CD8-positive, alpha-beta memory T cell (primary cell): ENCODE measurements around the gene TSC22D2. TPM values are rescaled to one million over a fixed set of nuclear protein-coding genes. Genes with fewer than 3 reads are reported as not detected.

ENCODE experiments used
- CTCF ChIA-PET: fragments of 350-600 bp; sonication (Branson Sonifier 250); formaldehyde crosslinking; loops from one replicate; lab custom pipeline; 2021; ENCODE audit warnings: antibody characterized with exemption; lab: Charles Lee
- POLR2A ChIA-PET: fragments of 350-600 bp; sonication (Branson Sonifier 250); formaldehyde crosslinking; loops from one replicate; lab custom pipeline; 2021; ENCODE audit warnings: antibody characterized with exemption; lab: Charles Lee
- DNase-seq, 5 donors: peaks; one replicate each; pipeline versions ENCODE4 v3.0.0 to v3.0.0-alpha.2; 2020 to 2022; ENCODE audit warnings: mixed read lengths in 1 of 5
- H3K27ac ChIP-seq: one replicate; pipeline ENCODE4 v1.7.0; 2013; ENCODE audit warnings: low read depth, mild to moderate bottlenecking, low read length, moderate library complexity
- H3K27me3 ChIP-seq: 2 replicates; pipeline ENCODE4 v1.7.0; 2013; ENCODE audit warnings: low read length, mild to moderate bottlenecking; ENCODE audit not compliant: insufficient read depth, poor library complexity, severe bottlenecking
- H3K36me3 ChIP-seq: 2 replicates; pipeline ENCODE4 v1.7.0; 2013; ENCODE audit warnings: mild to moderate bottlenecking, low read length, moderate library complexity; ENCODE audit not compliant: insufficient read depth
- H3K4me1 ChIP-seq: 2 replicates; pipeline ENCODE4 v1.7.0; 2013; ENCODE audit warnings: mild to moderate bottlenecking, low read length, moderate library complexity; ENCODE audit not compliant: insufficient read depth
- H3K4me3 ChIP-seq: 2 replicates; pipeline ENCODE4 v1.7.0; 2013; ENCODE audit warnings: mild to moderate bottlenecking, low read length
- H3K9me3 ChIP-seq: 2 replicates; pipeline ENCODE4 v1.7.0; 2013; ENCODE audit warnings: mild to moderate bottlenecking, low read length
- H3K27ac Mint-ChIP-seq, 8 donors: one replicate each; pipeline ENCODE4 v1.8.0; 2020 to 2021; ENCODE audit warnings: mixed read lengths in 8 of 8, mild to moderate bottlenecking in 6 of 8, inconsistent platforms in 3 of 8, moderate library complexity in 3 of 8
- H3K27me3 Mint-ChIP-seq, 2 donors: one replicate each; pipeline ENCODE4 v1.8.0; 2020 to 2021; ENCODE audit warnings: mixed read lengths in 2 of 2, mild to moderate bottlenecking in 1 of 2, moderate library complexity in 1 of 2
- H3K36me3 Mint-ChIP-seq, 3 donors: one replicate each; pipeline ENCODE4 v1.8.0; 2020 to 2021; ENCODE audit warnings: mixed read lengths in 3 of 3, inconsistent platforms in 1 of 3, mild to moderate bottlenecking in 1 of 3
- H3K4me1 Mint-ChIP-seq, 3 donors: one replicate each; pipeline ENCODE4 v1.8.0; 2020 to 2021; ENCODE audit warnings: mixed read lengths in 3 of 3, inconsistent platforms in 1 of 3, mild to moderate bottlenecking in 1 of 3
- H3K4me3 Mint-ChIP-seq, 7 donors: one replicate each; pipeline ENCODE4 v1.8.0; 2020 to 2021; ENCODE audit warnings: mixed read lengths in 7 of 7, mild to moderate bottlenecking in 6 of 7, moderate library complexity in 4 of 7, inconsistent platforms in 2 of 7
- H3K9me3 Mint-ChIP-seq, 5 donors: one replicate each; pipeline ENCODE4 v1.8.0; 2020 to 2022; ENCODE audit warnings: mixed read lengths in 5 of 5, mild to moderate bottlenecking in 3 of 5, moderate library complexity in 2 of 5, inconsistent platforms in 1 of 5
- polyA plus RNA-seq: library from polyadenylated mRNA; unstranded; fragments of 300-500 nt; fragmentation: Illumina TruSeq; gene quantifications from one replicate; pipeline ENCODE4 v1.2.3, GENCODE V29; 2021
- total RNA-seq, 2 experiments: library from RNA; stranded (reverse); gene quantifications; one replicate each; pipeline ENCODE4 v1.2.3, GENCODE V29; 2021

TSC22D2 gene
- total and polyA plus RNA-seq, 3 experiments from 2014 or later: 11.9 to 22.3 (median 20.9) TPM

DNA sequence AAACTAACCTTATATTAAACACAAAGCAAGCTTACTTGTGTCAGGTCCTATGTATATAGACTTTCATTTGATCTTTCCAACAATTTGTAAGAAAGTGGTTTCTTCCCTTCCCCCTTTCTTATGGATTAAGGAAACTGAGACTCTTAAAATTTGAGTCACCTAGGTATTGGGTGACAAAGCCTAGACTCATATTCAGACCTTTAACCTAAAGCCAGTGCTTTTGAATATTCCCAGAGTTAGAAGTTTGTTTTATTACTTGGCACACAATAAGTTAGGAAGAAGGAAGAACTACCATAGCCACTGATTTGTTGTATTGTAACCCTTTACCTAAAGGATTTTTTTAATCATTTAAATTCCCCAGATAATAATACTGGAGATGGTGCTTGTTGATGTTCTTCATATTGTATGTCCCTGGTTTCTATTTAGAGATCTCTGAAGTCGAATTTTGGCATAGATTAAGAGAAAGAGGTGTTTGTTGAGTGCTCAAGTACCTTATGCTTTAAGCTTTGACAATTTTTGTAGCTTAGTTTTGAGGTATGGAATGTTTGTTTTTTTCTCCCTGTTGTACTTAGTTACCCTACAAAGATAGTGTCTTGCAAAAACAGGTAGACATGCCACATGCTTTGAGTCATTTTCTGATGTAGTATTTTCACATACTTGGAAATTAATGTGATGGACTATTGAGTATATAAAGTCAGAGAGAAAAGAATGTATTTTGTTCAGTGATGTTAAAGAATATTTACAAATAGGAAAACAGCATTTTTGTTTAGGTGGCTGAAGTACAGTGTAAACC, 11.2 kb downstream of the TSC22D2 start:
- Histone ChIP-seq H3K9me3 (no peaks in the 10 kb centered on the region), H3K4me3 (no peak overlapping the region), H3K36me3 (no peaks in the 10 kb centered on the region), H3K27ac (no peak overlapping the region), H3K27me3 (no peaks in the 10 kb centered on the region), H3K4me1 (peaks cover 46% of the 10 kb centered on the region)
- CTCF ChIA-PET: interaction anchor here (0.9 to 1.4 kb wide), 2 partner anchors 9 to 10 kb away, joined by 3 to 5 read pairs; no protein-coding TSS in a partner anchor
- POLR2A ChIA-PET: no interaction called here
- Mint-ChIP-seq H3K36me3 (peaks cover 0 to 30% (median 3%) of the 10 kb centered on the region in 3 donors), H3K4me3 (peak overlapping the region in 2 of 7 donors; percentile 2 to 4), H3K4me1 (peaks cover 70 to 92% (median 85%) of the 10 kb centered on the region in 3 donors), H3K27ac (peak overlapping the region in 2 of 8 donors; percentile 9 to 23), H3K27me3 (no peaks in the 10 kb centered on the region), H3K9me3 (no peaks in the 10 kb centered on the region)
- no peak for DNase-seq

DNA sequence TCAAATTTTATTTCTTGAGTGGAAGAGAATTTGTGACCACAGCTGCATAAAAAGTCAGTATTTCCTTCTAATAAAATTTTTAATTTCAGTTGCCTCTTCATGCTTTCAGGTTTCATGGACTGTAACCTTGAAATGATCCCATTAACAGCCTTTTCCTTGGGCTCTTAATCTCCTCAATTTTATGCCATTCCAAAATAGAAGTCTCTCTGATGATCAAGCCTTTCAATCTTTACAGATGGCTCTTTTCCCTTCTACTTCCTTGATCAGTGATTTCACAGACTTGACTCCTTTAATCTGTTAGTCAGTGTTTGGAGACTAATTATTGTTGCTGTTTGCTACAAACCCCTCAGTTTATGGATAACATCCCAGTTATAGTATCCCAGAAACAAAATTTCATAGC, 11.9 kb downstream of the TSC22D2 start:
- no peaks in the 10 kb centered on the region for H3K9me3 ChIP-seq
- Mint-ChIP-seq H3K36me3 (peaks cover 0 to 24% (median 3%) of the 10 kb centered on the region in 3 donors), H3K27ac (peak overlapping the region in 2 of 8 donors; percentile 4 to 6), H3K27me3 (no peaks in the 10 kb centered on the region), H3K9me3 (no peaks in the 10 kb centered on the region), H3K4me3 (peak overlapping the region in 1 of 7 donors; percentile 9), H3K4me1 (peaks cover 65 to 88% (median 81%) of the 10 kb centered on the region in 3 donors)
- ChIA-PET CTCF (interaction anchor here (1.4 kb wide), 1 partner anchor 11 kb away, joined by 3 read pairs; no protein-coding TSS in a partner anchor), POLR2A (no interaction called here)
- H3K27me3 ChIP-seq: no peaks in the 10 kb centered on the region
- H3K36me3 ChIP-seq: no peaks in the 10 kb centered on the region
- H3K27ac ChIP-seq: no peak overlapping the region
- DNase-seq: no peak
- peaks cover 39% of the 10 kb centered on the region for H3K4me1 ChIP-seq
- no peak overlapping the region for H3K4me3 ChIP-seq

DNA sequence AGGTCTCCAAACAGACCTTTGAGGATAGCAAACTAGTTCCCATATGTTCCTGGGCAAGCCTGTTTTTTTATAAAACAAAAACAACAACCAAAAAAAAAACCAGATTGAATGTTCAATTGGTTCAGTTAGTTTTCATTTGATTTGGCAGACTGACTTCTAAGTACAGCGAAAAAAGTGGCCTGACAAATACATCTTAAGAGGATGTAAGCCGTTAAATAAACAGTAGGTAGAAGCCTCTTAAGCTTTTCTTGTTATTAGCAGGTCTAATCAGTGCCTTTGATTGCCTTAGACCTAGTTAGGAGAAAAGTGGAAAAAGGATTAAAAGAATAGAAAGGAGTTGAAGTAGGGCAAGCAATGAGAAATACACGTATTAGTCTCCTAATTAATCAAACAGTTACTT, 13.2 kb downstream of the TSC22D2 start:
- no peaks in the 10 kb centered on the region for H3K36me3 ChIP-seq
- H3K36me3 Mint-ChIP-seq: peaks cover 0 to 19% (median 5%) of the 10 kb centered on the region in 3 donors
- ChIA-PET CTCF (no interaction called here), POLR2A (no interaction called here)
- H3K4me3 Mint-ChIP-seq: no peak overlapping the region
- H3K27ac Mint-ChIP-seq: peak overlapping the region in 1 of 8 donors; percentile 2
- no peaks in the 10 kb centered on the region for H3K27me3 ChIP-seq
- no peaks in the 10 kb centered on the region for H3K9me3 ChIP-seq
- H3K9me3 Mint-ChIP-seq: no peaks in the 10 kb centered on the region
- no peaks in the 10 kb centered on the region for H3K27me3 Mint-ChIP-seq
- H3K4me1 ChIP-seq: peaks cover 26% of the 10 kb centered on the region
- H3K27ac ChIP-seq: no peak overlapping the region
- peaks cover 58 to 84% (median 77%) of the 10 kb centered on the region in 3 donors for H3K4me1 Mint-ChIP-seq
- no peak overlapping the region for H3K4me3 ChIP-seq
- DNase-seq: no peak

DNA sequence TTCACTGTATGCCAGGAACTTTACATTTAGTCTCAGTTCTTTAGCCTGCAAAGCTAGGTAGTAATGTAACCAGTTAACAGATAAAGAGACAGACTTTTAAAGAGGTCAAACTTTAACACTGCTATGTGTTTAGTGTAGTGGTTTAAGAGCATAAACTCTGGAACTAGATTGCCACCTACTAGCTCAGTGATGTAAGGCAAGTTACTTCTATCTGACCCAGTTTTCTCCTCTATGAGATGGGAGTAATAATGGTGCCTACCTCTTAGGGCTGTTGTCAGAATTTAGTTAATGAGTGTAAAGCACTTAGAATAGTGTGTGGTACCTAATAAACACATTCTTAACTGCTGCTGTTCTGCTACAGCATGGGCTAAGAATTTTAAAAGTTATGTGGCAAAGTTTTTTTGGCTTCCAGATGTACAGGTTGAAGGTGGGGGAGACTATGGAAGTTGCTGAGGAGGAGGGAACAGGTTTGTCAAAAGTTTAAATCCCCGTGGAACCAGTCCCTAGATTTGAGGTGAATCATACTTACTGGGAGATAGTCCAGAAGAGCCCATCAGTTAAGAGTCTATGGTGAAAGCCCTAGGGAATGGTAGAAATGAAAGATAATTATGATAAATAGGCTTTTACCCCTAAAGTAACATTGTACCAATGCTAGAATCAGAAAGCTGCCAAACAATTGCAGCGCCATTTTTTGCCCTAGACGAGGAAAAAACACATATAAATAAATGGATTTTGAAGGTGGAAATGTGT, 13.9 kb downstream of the TSC22D2 start:
- Mint-ChIP-seq H3K36me3 (peaks cover 0 to 21% (median 5%) of the 10 kb centered on the region in 3 donors), H3K9me3 (no peaks in the 10 kb centered on the region), H3K27me3 (no peaks in the 10 kb centered on the region), H3K27ac (peak overlapping the region in 1 of 8 donors; percentile 94), H3K4me3 (no peak overlapping the region), H3K4me1 (peaks cover 61 to 85% (median 77%) of the 10 kb centered on the region in 3 donors)
- H3K27ac ChIP-seq: no peak overlapping the region
- DNase-seq: no peak
- ChIA-PET CTCF (no interaction called here), POLR2A (no interaction called here)
- H3K36me3 ChIP-seq: no peaks in the 10 kb centered on the region
- H3K27me3 ChIP-seq: no peaks in the 10 kb centered on the region
- no peak overlapping the region for H3K4me3 ChIP-seq
- H3K4me1 ChIP-seq: peaks cover 21% of the 10 kb centered on the region
- no peaks in the 10 kb centered on the region for H3K9me3 ChIP-seq

DNA sequence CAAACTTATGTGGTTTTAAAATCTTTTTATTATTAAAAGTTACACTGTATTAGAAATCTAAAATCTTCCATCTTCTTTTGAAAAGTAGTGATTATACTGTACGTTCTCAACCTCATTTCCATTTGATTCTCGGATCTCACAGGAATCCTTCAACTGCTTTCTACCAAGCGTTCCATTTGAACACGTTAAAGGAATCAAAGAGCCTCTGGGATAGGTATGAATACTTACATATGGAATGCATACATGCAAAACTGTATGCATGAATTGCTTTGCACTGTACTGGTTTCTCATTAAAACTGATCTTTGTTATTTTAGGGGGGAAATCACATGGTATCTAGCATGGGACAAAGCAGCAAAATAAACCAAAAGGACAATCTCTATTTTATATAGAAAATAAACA, 14.8 kb downstream of the TSC22D2 start:
- no peak overlapping the region for H3K27ac Mint-ChIP-seq
- peaks cover 59 to 85% (median 77%) of the 10 kb centered on the region in 3 donors for H3K4me1 Mint-ChIP-seq
- Histone ChIP-seq H3K27ac (no peak overlapping the region), H3K9me3 (no peaks in the 10 kb centered on the region), H3K4me1 (peaks cover 15% of the 10 kb centered on the region), H3K36me3 (no peaks in the 10 kb centered on the region), H3K27me3 (no peaks in the 10 kb centered on the region), H3K4me3 (no peak overlapping the region)
- DNase-seq: no peak
- no peaks in the 10 kb centered on the region for H3K27me3 Mint-ChIP-seq
- H3K9me3 Mint-ChIP-seq: no peaks in the 10 kb centered on the region
- H3K4me3 Mint-ChIP-seq: no peak overlapping the region
- H3K36me3 Mint-ChIP-seq: peaks cover 0 to 15% (median 5%) of the 10 kb centered on the region in 3 donors
- CTCF ChIA-PET: no interaction called here
- POLR2A ChIA-PET: no interaction called here

DNA sequence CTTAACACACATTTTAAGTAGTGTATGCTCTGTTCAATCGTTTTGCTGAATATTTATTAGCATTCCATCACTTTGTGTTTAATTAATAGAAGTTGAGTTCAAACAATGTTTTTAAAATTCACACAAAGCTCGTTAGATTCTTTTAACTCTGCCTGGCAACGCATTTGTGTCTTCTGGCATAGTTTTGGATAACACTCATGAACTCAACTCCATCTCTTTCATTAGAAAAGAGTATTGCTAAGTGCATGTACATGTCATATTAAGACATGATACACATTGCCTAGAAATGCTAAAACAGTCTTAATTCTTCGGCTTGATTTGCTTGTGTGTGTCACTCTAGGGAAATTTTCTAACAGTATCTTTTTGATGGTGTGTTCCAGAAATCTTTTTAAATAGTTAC, 15.7 kb downstream of the TSC22D2 start:
- POLR2A ChIA-PET: no interaction called here
- CTCF ChIA-PET: interaction anchor here (1.5 kb wide), 1 partner anchor 14 kb away, joined by 4 read pairs; no protein-coding TSS in a partner anchor
- H3K9me3 ChIP-seq: no peaks in the 10 kb centered on the region
- H3K27ac ChIP-seq: no peak overlapping the region
- H3K36me3 ChIP-seq: no peaks in the 10 kb centered on the region
- Mint-ChIP-seq H3K4me1 (peaks cover 59 to 86% (median 78%) of the 10 kb centered on the region in 3 donors), H3K36me3 (peaks cover 0 to 12% (median 5%) of the 10 kb centered on the region in 3 donors), H3K27me3 (no peaks in the 10 kb centered on the region), H3K9me3 (no peaks in the 10 kb centered on the region), H3K4me3 (no peak overlapping the region), H3K27ac (no peak overlapping the region)
- H3K27me3 ChIP-seq: no peaks in the 10 kb centered on the region
- no peak for DNase-seq
- H3K4me1 ChIP-seq: peaks cover 8% of the 10 kb centered on the region
- no peak overlapping the region for H3K4me3 ChIP-seq

DNA sequence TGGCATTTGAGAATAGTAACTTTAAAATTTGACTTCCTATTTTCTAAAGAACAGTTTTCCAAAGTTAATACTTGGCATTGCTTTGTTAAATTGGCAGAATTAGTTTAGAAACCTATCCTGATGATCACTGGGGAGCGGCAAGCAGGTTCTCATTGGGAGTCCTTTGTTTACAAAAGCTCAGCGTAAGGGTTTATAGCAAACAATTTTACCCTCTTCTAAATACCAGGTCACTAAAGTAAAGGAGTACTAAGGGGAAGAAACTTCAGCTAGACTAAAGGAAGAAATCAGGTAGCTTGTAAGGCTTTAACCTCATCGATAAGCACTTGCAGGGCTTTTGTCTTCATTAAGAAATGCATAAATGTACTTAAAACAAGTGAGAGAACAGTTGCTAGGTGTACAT, 18.2 kb downstream of the TSC22D2 start:
- ChIA-PET CTCF (interaction anchor here (1.0 kb wide), 1 partner anchor 16 kb away, joined by 3 read pairs; no protein-coding TSS in a partner anchor), POLR2A (no interaction called here)
- H3K4me1 ChIP-seq: peaks cover 18% of the 10 kb centered on the region
- H3K36me3 ChIP-seq: no peaks in the 10 kb centered on the region
- no peaks in the 10 kb centered on the region for H3K27me3 ChIP-seq
- Mint-ChIP-seq H3K36me3 (peaks cover 0 to 10% (median 7%) of the 10 kb centered on the region in 3 donors), H3K27ac (no peak overlapping the region), H3K9me3 (no peaks in the 10 kb centered on the region), H3K4me3 (no peak overlapping the region), H3K27me3 (no peaks in the 10 kb centered on the region), H3K4me1 (peaks cover 60 to 83% (median 79%) of the 10 kb centered on the region in 3 donors)
- no peaks in the 10 kb centered on the region for H3K9me3 ChIP-seq
- no peak overlapping the region for H3K4me3 ChIP-seq
- DNase-seq: no peak
- no peak overlapping the region for H3K27ac ChIP-seq

DNA sequence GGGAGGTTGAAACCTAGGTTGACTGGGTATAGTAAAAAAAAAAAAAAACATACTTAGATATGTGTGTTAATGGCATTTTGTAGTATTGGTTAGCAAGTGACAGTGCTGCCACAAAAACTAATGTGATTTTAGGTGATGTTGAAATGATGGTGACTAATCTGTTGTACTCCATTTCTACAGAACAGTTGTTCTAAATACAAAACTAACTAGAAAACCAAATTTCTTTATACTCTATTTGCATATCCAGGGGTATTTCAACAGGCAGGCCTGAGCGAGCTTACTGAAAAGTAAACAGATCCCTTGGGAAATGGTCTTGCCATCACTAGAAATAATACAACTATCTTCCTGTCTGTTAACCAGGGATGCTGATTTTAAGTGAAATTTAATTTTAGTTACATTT, 20.5 kb downstream of the TSC22D2 start:
- DNase-seq: no peak
- CTCF ChIA-PET: no interaction called here

More for the DNA sequence above, 20.5 kb downstream of the TSC22D2 start:
- Histone ChIP-seq H3K27me3 (no peaks in the 10 kb centered on the region), H3K27ac (no peak overlapping the region), H3K36me3 (no peaks in the 10 kb centered on the region), H3K9me3 (no peaks in the 10 kb centered on the region), H3K4me1 (peaks cover 22% of the 10 kb centered on the region), H3K4me3 (no peak overlapping the region)
- Mint-ChIP-seq H3K4me3 (no peak overlapping the region), H3K9me3 (no peaks in the 10 kb centered on the region), H3K4me1 (peaks cover 58 to 81% (median 81%) of the 10 kb centered on the region in 3 donors), H3K27ac (no peak overlapping the region), H3K36me3 (peaks cover 0 to 8% (median 6%) of the 10 kb centered on the region in 3 donors), H3K27me3 (no peaks in the 10 kb centered on the region)
- POLR2A ChIA-PET: no interaction called here
